ENCODE data around the gene B4GALT5.
"Not testable (repeated sequence)": the region's sequence is repeated elsewhere in the genome, so short reads cannot be mapped to it uniquely, and the experiment has no call there.

B4GALT5 gene

GRCh38 chr20:49631856-49632418 is 81.7 kb downstream of the B4GALT5 start:
- in situ Hi-C loops (cut with HindIII; ENCODE audit: low sequenced_read_pairs), result loop anchor here (25.0 kb wide), 1 partner anchor 255 kb away; no protein-coding TSS in a partner anchor

DNA sequence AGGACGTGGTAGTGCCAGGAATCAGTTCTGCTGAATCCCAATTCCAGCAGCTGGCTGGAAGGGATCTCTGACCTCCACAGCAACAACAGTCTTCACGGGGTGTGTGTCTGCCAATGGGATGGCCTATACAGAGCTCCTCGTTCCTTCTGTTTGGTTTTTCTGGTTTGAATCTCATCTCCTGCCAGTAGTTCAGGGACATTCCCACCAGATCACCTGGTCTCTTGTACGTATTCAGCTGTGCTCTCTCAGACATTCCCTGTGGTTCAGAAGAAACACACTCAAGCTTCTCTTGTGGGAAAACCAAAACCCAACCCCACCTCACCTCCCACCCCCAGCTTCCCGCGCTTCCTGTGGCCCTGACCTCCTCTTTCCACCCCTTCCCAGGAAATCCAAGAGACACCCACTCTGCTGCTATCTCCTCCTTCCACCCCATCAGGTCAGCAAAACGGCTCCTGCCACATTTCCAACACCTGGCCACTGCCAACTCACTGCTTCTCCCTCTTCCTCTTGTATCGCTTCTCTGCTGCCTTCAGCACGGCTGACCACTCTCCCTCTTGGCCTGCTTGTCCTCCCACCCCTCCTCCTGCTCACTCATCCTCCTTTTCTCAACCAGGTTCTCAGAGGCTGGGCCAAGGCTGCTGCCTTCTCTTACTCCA is 82.5 kb downstream of the B4GALT5 start:
- in situ Hi-C loops (cut with HindIII; ENCODE audit: low sequenced_read_pairs), result loop anchor here (25.0 kb wide), 1 partner anchor 256 kb away; no protein-coding TSS in a partner anchor

- in situ Hi-C loops (cut with HindIII; ENCODE audit: low sequenced_read_pairs), result loop anchor here (25.0 kb wide), 1 partner anchor 257 kb away; no protein-coding TSS in a partner anchor
These were observed 83.2 kb downstream of the B4GALT5 start for GRCh38 chr20:49630396-49630951.

DNA sequence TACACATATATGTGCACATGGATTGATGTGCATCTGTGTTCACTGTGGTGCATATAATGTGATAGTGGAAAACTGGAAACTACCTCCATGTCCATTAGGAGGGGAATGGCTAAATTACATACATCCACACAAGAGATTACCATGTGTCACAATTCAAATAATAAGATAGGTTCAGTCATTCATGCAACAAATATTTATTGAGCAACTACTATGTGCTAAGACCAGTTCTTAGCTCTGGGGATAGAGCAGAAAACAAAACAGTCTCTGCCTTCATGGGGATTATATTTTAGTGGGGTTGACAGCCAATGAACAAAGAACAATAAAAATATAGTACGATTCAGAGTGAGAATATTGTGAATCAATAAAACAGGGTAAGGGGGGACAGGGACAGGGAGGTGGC is 84.1 kb downstream of the B4GALT5 start:
- in situ Hi-C loops (cut with HindIII; ENCODE audit: low sequenced_read_pairs), result loop anchor here (25.0 kb wide), 1 partner anchor 258 kb away; no protein-coding TSS in a partner anchor

DNA sequence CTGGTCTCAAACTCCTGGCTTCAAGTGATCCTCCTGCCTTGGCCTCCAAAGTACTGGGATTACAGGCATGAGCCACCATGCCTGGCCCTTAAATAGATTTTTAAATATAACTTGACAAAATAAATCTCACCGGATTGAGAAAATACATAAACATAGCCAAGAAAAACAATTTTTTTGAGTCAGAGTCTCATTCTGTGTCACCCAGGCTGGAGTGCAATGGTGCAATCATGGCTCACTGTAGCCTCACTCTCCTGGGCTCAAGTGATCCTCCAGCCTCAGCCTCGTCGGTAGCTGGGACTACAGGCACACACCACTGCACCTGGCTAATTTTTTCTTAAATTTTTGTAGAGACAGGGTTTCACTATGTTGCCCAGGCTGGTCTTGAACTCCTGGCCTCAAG is 85.4 kb downstream of the B4GALT5 start:
- in situ Hi-C loops (cut with HindIII; ENCODE audit: low sequenced_read_pairs), result loop anchor here (25.0 kb wide), 1 partner anchor 259 kb away; no protein-coding TSS in a partner anchor

GRCh38 chr20:49627329-49627761 is 86.3 kb downstream of the B4GALT5 start:
- in situ Hi-C loops (cut with HindIII; ENCODE audit: low sequenced_read_pairs), result loop anchor here (25.0 kb wide), 1 partner anchor 260 kb away; no protein-coding TSS in a partner anchor

DNA sequence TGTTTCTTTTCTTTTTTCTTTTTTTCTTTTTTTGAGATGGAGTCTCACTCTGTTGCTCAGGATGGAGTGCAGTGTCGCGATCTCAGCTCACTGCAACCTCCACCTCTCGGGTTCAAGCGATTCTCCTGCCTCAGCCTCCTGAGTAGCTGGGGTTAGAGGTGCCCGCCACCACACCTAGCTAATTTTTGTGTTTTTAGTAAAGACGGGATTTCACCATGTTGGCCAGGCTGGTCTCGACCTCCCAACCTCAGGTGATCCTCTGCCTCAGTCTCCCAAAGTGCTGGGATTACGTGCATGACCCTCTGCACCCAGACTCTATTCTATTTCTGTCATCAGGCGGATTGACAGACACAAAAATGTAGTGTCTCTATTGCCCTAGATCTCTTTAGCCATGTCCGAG is 88.7 kb downstream of the B4GALT5 start:
- in situ Hi-C loops (cut with HindIII; ENCODE audit: low sequenced_read_pairs), result loop anchor here (25.0 kb wide), 1 partner anchor 262 kb away; no protein-coding TSS in a partner anchor

GRCh38 chr20:49624317-49624716 is 89.4 kb downstream of the B4GALT5 start:
- in situ Hi-C loops (cut with HindIII; ENCODE audit: low sequenced_read_pairs), result no loop called here

- in situ Hi-C loops (cut with HindIII; ENCODE audit: low sequenced_read_pairs), result no loop called here
These were observed 91.4 kb downstream of the B4GALT5 start for GRCh38 chr20:49622243-49622642.

GRCh38 chr20:49620364-49621240 is 93.1 kb downstream of the B4GALT5 start:
- in situ Hi-C loops (cut with HindIII; ENCODE audit: low sequenced_read_pairs), result no loop called here

GRCh38 chr20:49619113-49620048 is 94.3 kb downstream of the B4GALT5 start:
- in situ Hi-C loops (cut with HindIII; ENCODE audit: low sequenced_read_pairs), result no loop called here

GRCh38 chr20:49618289-49618688 is 95.4 kb downstream of the B4GALT5 start:
- in situ Hi-C loops (cut with HindIII; ENCODE audit: low sequenced_read_pairs), result no loop called here

GRCh38 chr20:49617394-49617793 is 96.3 kb downstream of the B4GALT5 start:
- in situ Hi-C loops (cut with HindIII; ENCODE audit: low sequenced_read_pairs), result not testable (repeated sequence)

- in situ Hi-C loops (cut with HindIII; ENCODE audit: low sequenced_read_pairs), result no loop called here
These were observed 97.3 kb downstream of the B4GALT5 start for GRCh38 chr20:49616154-49617007.

DNA sequence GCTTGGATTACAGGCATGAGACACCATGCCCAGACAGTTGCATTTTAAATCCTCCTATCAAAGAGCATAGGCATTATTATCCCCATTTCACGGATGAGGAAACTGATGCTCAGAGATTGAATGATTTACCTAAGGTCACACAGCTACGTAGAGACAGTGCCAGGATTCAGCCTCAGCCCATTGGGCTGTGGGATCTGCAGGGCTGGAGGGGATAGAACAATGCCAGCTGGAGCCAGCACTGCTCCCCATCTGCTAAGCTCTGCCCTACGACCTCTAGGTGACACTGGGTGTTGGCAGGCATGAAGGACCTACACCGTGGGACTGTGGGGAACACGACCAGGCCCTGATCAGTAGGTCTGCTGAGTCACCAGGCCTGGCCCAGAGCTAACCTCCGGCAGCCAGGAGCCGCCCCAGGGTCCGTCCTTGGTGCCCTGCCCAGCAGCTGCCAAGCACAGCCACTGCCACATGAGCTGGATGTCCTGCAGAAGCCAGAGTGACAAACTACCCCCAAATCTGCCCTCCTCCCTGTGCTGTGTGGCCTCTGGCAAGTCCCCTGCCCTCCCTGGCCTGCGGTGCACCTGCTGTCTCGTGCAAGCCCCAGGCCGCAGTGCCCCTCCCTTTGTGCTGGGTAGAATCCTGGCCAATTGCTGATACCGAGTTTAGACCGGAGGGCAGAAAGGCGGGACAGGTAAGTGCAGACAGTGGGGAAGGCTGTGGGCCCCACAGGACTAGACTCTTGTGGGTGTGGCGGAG is 98.1 kb downstream of the B4GALT5 start:
- in situ Hi-C loops (cut with HindIII; ENCODE audit: low sequenced_read_pairs), result no loop called here

GRCh38 chr20:49615051-49615400 is 98.7 kb downstream of the B4GALT5 start:
- in situ Hi-C loops (cut with HindIII; ENCODE audit: low sequenced_read_pairs), result not testable (repeated sequence)

- in situ Hi-C loops (cut with HindIII; ENCODE audit: low sequenced_read_pairs), result no loop called here
These were observed 99.2 kb downstream of the B4GALT5 start for GRCh38 chr20:49614338-49615050.
